Lung (tissue), 12 donors: Measurements from ENCODE around the gene SECTM1. TPM values are rescaled to one million over a fixed set of nuclear protein-coding genes. Genes with fewer than 3 reads are reported as not detected.

Source experiments
- ATAC-seq: fragments of 200-7000 bp; cut with Tn5 transposase; one replicate; pipeline ENCODE4 v1.9.1; 2020; ENCODE audit warnings: moderate number of reproducible peaks; ENCODE audit not compliant: insufficient read depth, low FRiP score
- DNase-seq, 3 donors: peaks; one replicate each; pipeline ENCODE4 v3.0.0-alpha.2; 2013 to 2017
- H3K27ac ChIP-seq, 2 donors: one replicate each; pipeline ENCODE4 v1.5.1; 2013; ENCODE audit warnings: mild to moderate bottlenecking in 2 of 2, moderate library complexity in 2 of 2, control low read depth in 1 of 2, inconsistent platforms in 1 of 2, low read depth in 1 of 2, low read length in 1 of 2
- H3K27me3 ChIP-seq, 3 donors: one replicate each; pipeline ENCODE4 v1.5.1; 2013; ENCODE audit warnings: low read length in 2 of 3; ENCODE audit not compliant: control insufficient read depth in 3 of 3, insufficient read depth in 3 of 3
- H3K36me3 ChIP-seq, 4 donors: one replicate each; pipeline ENCODE4 v1.5.1; 2013; ENCODE audit warnings: low read length in 4 of 4, mild to moderate bottlenecking in 1 of 4, moderate library complexity in 1 of 4; ENCODE audit not compliant: control insufficient read depth in 4 of 4, insufficient read depth in 4 of 4
- H3K4me1 ChIP-seq, 5 donors: one replicate each; pipeline ENCODE4 v1.5.1; 2013; ENCODE audit warnings: low read length in 5 of 5, mild to moderate bottlenecking in 2 of 5, moderate library complexity in 1 of 5; ENCODE audit not compliant: control insufficient read depth in 5 of 5, insufficient read depth in 5 of 5
- H3K4me3 ChIP-seq: one replicate; pipeline ENCODE4 v1.5.1; 2013; ENCODE audit warnings: mild to moderate bottlenecking, control low read depth, moderate library complexity
- H3K9ac ChIP-seq, 2 donors: one replicate each; pipeline ENCODE4 v1.5.1; 2013; ENCODE audit warnings: low read length in 2 of 2, control low read depth in 1 of 2; ENCODE audit not compliant: insufficient read depth in 1 of 2
- H3K9me3 ChIP-seq, 4 donors: one replicate each; pipeline ENCODE4 v1.5.1; 2013; ENCODE audit warnings: low read length in 3 of 4, mild to moderate bottlenecking in 1 of 4, moderate library complexity in 1 of 4; ENCODE audit not compliant: control insufficient read depth in 4 of 4, insufficient read depth in 3 of 4
- WGBS, 2 donors: extraction: QIAGEN DNeasy Blood & Tissue Kit; methylation state at CpG; one replicate each; pipeline ENCODE4 v1.1.7; 2013; 5-methylcytosine and 5-hydroxymethylcytosine counted together
- polyA plus RNA-seq, 2 donors: library from polyadenylated mRNA; stranded (reverse); fragments of 200-250 nt; gene quantifications; one replicate each; pipeline ENCODE4 v1.2.1, GENCODE V29; 2013
- total RNA-seq, 2 donors: library from RNA; depleted of rRNA in 1 of 2; stranded (reverse); fragments of >200 nt in 1 of 2; gene quantifications; one replicate each; pipeline ENCODE4 v1.2.1, GENCODE V29; 2014 to 2021
- TF ChIP-seq, protein P1 (sequence below): IDR thresholded peaks from 2 replicates; pipeline ENCODE4 v1.5.1; 2012; ENCODE audit warnings: mild to moderate bottlenecking; ENCODE audit errors: control extremely low read depth, extremely low read depth
- donor health status: control.
- donor health status: control.
- donor health status: Bipolar disorder and iron deficiency.
- donor health status: healthy.
- donor health status: DM: yes; HTN: yes; CAD: no.

The SECTM1 gene
- total and polyA plus RNA-seq, 4 donors = 12.5 to 68.6 (median 26.4) TPM

DNA sequence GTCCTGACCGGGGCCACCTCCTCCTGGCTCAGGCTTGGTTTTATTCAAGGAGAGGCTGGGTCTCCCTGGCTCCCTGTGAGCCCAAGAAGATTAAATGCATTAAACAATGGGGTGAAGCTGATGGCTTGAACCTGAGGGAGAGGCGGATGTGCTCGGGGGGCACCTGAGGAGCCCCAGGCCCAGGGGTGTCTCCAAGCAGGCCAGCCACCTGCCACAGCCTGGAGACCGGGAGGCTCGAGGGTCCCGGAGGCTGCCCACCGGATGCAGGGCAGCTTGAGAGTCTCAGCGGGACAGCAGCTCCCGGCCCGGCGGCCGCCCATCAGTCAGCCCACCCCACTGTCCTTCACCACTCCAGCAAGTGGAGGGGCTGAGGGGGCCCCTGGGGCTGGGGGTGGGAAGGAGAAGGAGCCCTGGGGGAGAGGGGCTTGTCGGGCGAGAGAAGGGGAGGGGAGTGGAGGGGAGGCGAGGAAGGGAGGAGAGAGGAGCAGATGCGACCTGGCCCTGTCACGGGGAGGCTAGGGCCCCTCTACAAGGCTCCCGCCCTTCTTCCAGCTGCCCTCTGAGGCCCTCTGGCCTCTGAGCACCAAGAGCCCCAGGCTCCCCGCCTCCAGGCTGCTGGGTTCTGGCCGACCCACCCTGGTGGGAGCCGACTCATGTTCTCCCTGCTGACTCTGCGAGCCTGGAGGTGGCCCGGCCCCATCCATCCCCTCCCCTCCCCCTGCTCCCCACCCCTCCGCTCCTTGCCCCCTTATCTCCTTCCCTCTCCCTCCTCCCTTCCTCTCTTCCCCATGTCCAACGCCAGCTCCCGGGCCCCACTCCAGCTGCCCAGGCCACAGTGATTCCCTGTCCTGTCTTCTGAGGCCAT, 29.4 kb downstream of the SECTM1 start:
- Histone ChIP-seq H3K9me3 (no peaks in the 10 kb centered on the region), H3K4me1 (peaks cover 0 to 11% (median 0%) of the 10 kb centered on the region in 5 donors), H3K4me3 (no peak overlapping the region), H3K36me3 (no peaks in the 10 kb centered on the region), H3K27me3 (no peaks in the 10 kb centered on the region), H3K9ac (no peak overlapping the region), H3K27ac (no peak overlapping the region)
- DNase-seq (peak; percentile 59 to 72 (median 66)), ATAC-seq (no peak)
- TF ChIP-seq, protein P1, sequence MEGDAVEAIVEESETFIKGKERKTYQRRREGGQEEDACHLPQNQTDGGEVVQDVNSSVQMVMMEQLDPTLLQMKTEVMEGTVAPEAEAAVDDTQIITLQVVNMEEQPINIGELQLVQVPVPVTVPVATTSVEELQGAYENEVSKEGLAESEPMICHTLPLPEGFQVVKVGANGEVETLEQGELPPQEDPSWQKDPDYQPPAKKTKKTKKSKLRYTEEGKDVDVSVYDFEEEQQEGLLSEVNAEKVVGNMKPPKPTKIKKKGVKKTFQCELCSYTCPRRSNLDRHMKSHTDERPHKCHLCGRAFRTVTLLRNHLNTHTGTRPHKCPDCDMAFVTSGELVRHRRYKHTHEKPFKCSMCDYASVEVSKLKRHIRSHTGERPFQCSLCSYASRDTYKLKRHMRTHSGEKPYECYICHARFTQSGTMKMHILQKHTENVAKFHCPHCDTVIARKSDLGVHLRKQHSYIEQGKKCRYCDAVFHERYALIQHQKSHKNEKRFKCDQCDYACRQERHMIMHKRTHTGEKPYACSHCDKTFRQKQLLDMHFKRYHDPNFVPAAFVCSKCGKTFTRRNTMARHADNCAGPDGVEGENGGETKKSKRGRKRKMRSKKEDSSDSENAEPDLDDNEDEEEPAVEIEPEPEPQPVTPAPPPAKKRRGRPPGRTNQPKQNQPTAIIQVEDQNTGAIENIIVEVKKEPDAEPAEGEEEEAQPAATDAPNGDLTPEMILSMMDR = no peak
- WGBS, 2 donors = 68 to 79% methylated on average over 26 of the region's 26 CpGs

DNA sequence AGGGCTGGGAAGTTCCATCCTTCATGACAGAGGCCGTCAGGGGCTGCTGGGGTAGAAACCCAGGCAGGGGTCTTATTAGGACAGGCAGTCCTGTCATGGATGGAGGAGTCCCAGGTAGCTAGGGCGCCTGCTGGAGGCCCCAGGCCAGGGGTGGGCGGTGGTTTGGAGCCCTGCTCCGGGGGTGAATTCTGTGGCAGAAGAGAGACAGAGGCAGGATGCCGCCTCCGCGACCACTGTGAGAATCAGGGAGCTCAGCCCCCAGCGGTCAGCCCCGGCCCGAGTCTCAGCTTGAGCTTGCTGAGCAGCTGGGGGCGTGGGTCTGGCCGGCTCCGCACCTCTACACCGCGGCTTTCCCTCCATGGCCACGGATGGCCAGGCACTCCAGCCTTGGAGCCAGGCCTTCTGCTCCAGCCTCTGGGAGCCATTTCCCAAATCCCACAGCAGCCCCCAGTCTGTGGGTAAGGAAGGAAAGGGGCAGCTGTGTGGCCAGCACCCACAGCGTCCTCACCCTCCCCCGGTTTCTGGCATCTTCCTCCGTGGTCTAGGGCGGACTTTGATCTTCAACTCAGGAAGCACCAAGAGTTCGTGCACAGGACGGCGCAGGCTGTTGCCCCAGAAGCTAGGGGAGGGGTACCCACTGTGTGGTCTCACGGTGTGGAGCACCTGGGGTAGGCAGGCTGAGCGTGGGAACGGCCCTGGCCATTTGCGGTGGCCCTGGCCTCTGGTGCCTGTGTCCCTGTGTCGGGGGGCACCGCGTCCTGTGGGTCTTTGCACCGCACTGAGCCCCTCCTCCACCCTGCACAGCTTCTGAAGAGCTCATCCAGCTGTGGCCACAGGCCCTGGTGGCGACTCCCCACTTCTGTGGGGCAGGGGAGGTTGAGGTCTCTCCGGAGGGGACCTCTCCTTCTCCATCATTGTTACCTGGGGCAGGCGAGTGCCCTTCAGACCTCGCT, 30.3 kb downstream of the SECTM1 start:
- H3K36me3 ChIP-seq = no peaks in the 10 kb centered on the region
- TF ChIP-seq, protein P1 = no peak
- no peak overlapping the region for H3K4me3 ChIP-seq
- 43 to 65% methylated on average over 35 of the region's 35 CpGs for WGBS, 2 donors
- no peak overlapping the region for H3K9ac ChIP-seq
- no peak for ATAC-seq
- H3K4me1 ChIP-seq = peaks cover 0 to 16% (median 2%) of the 10 kb centered on the region in 5 donors
- H3K27me3 ChIP-seq = no peaks in the 10 kb centered on the region
- H3K9me3 ChIP-seq = no peaks in the 10 kb centered on the region
- no peak for DNase-seq
- H3K27ac ChIP-seq = no peak overlapping the region

DNA sequence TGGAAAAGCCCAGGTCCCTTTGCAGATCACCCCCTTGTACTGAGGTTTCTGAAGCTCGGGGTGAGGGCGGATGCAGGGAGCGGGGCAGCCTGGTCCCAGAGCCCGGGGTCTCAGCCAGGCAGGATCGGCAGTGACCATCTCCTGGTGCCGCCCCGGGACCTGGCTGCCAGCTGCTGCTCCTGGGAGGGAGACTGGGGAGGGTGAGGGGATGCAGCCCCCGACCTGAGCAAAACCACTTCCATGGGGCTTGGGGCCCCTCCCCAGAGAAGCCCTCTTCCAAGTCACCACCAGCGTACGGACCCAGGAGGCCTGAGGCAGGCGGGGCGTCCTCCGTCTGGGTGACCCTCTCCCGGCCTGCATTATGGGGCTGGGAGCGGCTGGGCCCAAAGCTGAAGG, 31.0 kb downstream of the SECTM1 start:
- Histone ChIP-seq H3K27me3 (no peaks in the 10 kb centered on the region), H3K9me3 (no peaks in the 10 kb centered on the region), H3K4me1 (peaks cover 1 to 23% (median 6%) of the 10 kb centered on the region in 5 donors), H3K27ac (no peak overlapping the region), H3K4me3 (no peak overlapping the region), H3K9ac (no peak overlapping the region), H3K36me3 (no peaks in the 10 kb centered on the region)
- no peak for ATAC-seq
- TF ChIP-seq, protein P1 = no peak
- no peak for DNase-seq
- 82 to 85% methylated on average over 14 to 15 of the region's 15 CpGs for WGBS, 2 donors
